Body of pancreas (tissue), 4 donors: ENCODE results near the gene SSC5D. TPM values are rescaled to one million over a fixed set of nuclear protein-coding genes. Genes with fewer than 3 reads are reported as not detected.

ENCODE experiments used
- ATAC-seq: fragments of 150-250 bp; one replicate; pipeline ENCODE4 v1.9.1; 2016
- DNase-seq, 4 donors: peaks; one replicate each; pipeline ENCODE4 v3.0.0-alpha.2; 2019
- H3K27ac ChIP-seq, 4 donors: fragments of 200-600 bp; sonication (generic); 1 replicate in 3 of 4; 2 replicates in 1 of 4; pipeline versions ENCODE4 v1.5.1 to v1.6.1; 2016 to 2019; ENCODE audit warnings: mild to moderate bottlenecking in 1 of 4, mixed read lengths in 1 of 4, moderate library complexity in 1 of 4
- H3K27me3 ChIP-seq, 2 donors: fragments of 200-600 bp; sonication (generic); one replicate each; pipeline ENCODE4 v1.6.0; 2016; ENCODE audit warnings: mild to moderate bottlenecking in 1 of 2
- H3K36me3 ChIP-seq, 2 donors: fragments of 200-600 bp; sonication (generic); replicated peaks in 1 of 2; 2 replicates each; pipeline ENCODE4 v1.5.1; 2016; ENCODE audit warnings: low read depth in 2 of 2; ENCODE audit not compliant: insufficient read depth in 1 of 2
- H3K4me1 ChIP-seq: fragments of 200-600 bp; sonication (generic); one replicate; pipeline ENCODE4 v1.6.0; 2016
- H3K4me3 ChIP-seq, 2 donors: fragments of 200-600 bp; sonication (generic); 1 replicate in 1 of 2; 2 replicates in 1 of 2; pipeline ENCODE4 v1.5.1; 2016 to 2019
- H3K9me3 ChIP-seq, 3 donors: fragments of 200-600 bp; sonication (generic); 1 replicate in 2 of 3; 2 replicates in 1 of 3; pipeline ENCODE4 v1.5.1; 2016
- POLR2A ChIP-seq, 3 donors: fragments of 450-650 bp; IDR thresholded peaks; one replicate each; pipeline ENCODE4 v1.6.1; 2016; ENCODE audit warnings: antibody characterized with exemption in 3 of 3, mild to moderate bottlenecking in 2 of 3
- WGBS, 2 donors: methylation state at CpG; one replicate each; pipeline ENCODE4 v1.1.5; 2017; 5-methylcytosine and 5-hydroxymethylcytosine counted together
- intact Hi-C: fragments of 100-400 bp; cut with DNase I; formaldehyde crosslinking; loops from one replicate; pipeline ENCODE4 v1.15.1; 2023
- total RNA-seq, 2 donors: library from RNA; depleted of rRNA; stranded (reverse); fragments of >200 nt; gene quantifications; one replicate each; pipeline ENCODE4 v1.1.0, GENCODE V29; 2016
- TF ChIP-seq, protein P1 (sequence below), 7 experiments: fragments of 450-650 bp in 4 of 7; fragments of 200-600 bp in 3 of 7; sonication (generic) in 3 of 7; IDR thresholded peaks; one replicate each; pipeline ENCODE4 v1.5.1; 2016 to 2019; ENCODE audit warnings: antibody characterized with exemption in 7 of 7

Gene SSC5D
- total RNA-seq, 2 donors from 2014 or later: 2.6 to 3.3 TPM

DNA sequence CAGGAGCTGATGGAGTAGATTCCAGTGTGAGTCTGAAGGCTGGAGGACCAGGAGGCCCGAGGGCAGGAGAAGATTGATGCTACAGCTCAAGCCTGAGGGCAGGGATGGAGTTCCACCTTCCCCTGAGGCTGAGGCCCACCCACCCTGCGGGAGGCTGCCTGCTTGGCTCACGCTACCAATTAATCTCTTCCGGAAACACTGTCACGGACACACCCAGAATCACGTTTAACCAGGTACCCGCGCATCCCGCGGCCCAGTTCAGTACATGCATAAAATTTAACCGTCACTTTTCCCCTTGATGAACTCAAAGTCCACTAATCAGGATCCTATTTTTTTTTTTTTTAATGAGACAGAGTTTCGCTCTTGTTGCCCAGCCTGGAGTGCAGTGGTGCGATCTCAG lies 17.0 kb upstream of the SSC5D start:
- 76 to 79% methylated on average over 13 of the region's 13 CpGs for WGBS, 2 donors
- intact Hi-C loops: no loop called here
- DNase-seq: no peak

DNA sequence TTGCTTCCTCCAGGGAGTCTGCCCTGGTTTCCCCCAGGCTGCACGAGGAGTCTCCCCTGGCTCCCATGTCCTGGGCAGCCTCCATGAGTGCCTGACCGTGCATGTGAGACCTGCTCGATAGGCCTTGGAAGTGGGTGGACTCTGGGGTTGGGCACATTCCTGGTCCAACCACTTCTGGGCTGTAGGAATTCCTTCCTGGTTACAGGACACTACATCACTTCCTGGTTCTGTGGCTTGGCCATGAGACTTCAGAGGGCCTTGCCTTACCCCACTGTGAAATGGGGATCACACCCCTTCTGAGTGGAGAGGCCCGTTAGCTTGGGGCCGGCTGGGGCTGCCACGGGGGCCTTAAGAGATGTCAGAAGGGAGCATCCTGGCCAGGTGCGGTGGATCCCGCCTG lies 15.8 kb upstream of the SSC5D start:
- no peaks in the 10 kb centered on the region for H3K9me3 ChIP-seq
- DNase-seq (no peak), ATAC-seq (no peak)
- H3K4me3 ChIP-seq: no peak overlapping the region
- TF ChIP-seq, protein P1, sequence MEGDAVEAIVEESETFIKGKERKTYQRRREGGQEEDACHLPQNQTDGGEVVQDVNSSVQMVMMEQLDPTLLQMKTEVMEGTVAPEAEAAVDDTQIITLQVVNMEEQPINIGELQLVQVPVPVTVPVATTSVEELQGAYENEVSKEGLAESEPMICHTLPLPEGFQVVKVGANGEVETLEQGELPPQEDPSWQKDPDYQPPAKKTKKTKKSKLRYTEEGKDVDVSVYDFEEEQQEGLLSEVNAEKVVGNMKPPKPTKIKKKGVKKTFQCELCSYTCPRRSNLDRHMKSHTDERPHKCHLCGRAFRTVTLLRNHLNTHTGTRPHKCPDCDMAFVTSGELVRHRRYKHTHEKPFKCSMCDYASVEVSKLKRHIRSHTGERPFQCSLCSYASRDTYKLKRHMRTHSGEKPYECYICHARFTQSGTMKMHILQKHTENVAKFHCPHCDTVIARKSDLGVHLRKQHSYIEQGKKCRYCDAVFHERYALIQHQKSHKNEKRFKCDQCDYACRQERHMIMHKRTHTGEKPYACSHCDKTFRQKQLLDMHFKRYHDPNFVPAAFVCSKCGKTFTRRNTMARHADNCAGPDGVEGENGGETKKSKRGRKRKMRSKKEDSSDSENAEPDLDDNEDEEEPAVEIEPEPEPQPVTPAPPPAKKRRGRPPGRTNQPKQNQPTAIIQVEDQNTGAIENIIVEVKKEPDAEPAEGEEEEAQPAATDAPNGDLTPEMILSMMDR (IDR thresholded peaks at IDR 0.05): no peak
- no peak for TF ChIP-seq POLR2A (IDR thresholded peaks at IDR 0.05)
- H3K36me3 ChIP-seq: no peaks in the 10 kb centered on the region
- peaks cover 20% of the 10 kb centered on the region for H3K4me1 ChIP-seq
- intact Hi-C loops: no loop called here
- no peak overlapping the region for H3K27ac ChIP-seq
- 74 to 80% methylated on average over 1 to 7 of the region's 8 CpGs for WGBS, 2 donors
- H3K27me3 ChIP-seq: no peaks in the 10 kb centered on the region

More for the DNA sequence above, 17.0 kb upstream of the SSC5D start:
- Histone ChIP-seq H3K36me3 (no peaks in the 10 kb centered on the region), H3K4me1 (peaks cover 17% of the 10 kb centered on the region), H3K9me3 (no peaks in the 10 kb centered on the region), H3K27me3 (no peaks in the 10 kb centered on the region), H3K27ac (no peak overlapping the region), H3K4me3 (no peak overlapping the region)
- TF ChIP-seq, protein P1 (IDR thresholded peaks at IDR 0.05): no peak
- no peak for TF ChIP-seq POLR2A (IDR thresholded peaks at IDR 0.05)
- ATAC-seq: no peak

DNA sequence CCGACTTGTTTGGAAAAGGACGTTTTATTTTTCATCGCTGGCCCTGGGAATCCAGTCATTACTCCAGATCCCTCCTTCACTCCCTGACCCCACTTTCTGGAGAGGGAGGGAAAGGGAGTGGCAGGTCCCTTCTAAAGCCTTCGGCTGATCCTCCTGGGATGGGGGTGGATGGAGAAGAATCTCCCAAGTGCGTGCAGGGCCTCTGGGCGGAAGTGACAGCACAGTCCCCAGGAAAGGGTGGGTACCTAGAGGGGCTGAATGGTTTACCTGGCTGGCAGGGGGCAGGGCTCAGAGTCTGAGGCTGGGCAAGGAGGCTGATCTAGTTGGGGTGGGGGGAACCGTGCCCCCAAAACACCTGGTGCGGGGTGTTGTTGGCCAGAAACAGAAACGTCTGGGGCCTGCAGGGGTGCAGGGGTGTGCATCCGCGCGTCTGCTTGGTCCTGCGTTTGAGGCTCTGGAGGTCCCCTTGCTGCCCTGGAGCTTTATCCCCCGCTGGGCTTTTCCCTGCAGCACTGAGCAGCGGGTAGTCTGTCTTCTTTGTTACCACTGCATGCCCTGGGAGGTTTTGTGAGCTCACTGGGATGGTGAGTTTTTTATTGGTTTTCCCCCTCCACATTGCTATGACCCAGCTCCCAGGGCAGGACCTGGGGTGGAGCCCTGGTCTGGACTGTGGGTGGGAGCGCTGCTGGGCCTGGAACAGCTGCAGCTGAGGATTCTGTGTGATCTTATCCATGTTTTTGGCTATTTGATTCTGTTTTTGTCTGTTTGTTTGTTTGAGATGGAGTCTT lies 14.8 kb upstream of the SSC5D start:
- ATAC-seq: no peak
- Histone ChIP-seq H3K9me3 (no peaks in the 10 kb centered on the region), H3K27me3 (no peaks in the 10 kb centered on the region), H3K4me3 (no peak overlapping the region), H3K4me1 (peaks cover 23% of the 10 kb centered on the region), H3K36me3 (no peaks in the 10 kb centered on the region), H3K27ac (no peak overlapping the region)
- DNase-seq: no peak
- WGBS, 2 donors: 71 to 73% methylated on average over 11 to 16 of the region's 16 CpGs
- TF ChIP-seq, protein P1 (IDR thresholded peaks at IDR 0.05): no peak
- no peak for TF ChIP-seq POLR2A (IDR thresholded peaks at IDR 0.05)
- intact Hi-C loops: no loop called here

DNA sequence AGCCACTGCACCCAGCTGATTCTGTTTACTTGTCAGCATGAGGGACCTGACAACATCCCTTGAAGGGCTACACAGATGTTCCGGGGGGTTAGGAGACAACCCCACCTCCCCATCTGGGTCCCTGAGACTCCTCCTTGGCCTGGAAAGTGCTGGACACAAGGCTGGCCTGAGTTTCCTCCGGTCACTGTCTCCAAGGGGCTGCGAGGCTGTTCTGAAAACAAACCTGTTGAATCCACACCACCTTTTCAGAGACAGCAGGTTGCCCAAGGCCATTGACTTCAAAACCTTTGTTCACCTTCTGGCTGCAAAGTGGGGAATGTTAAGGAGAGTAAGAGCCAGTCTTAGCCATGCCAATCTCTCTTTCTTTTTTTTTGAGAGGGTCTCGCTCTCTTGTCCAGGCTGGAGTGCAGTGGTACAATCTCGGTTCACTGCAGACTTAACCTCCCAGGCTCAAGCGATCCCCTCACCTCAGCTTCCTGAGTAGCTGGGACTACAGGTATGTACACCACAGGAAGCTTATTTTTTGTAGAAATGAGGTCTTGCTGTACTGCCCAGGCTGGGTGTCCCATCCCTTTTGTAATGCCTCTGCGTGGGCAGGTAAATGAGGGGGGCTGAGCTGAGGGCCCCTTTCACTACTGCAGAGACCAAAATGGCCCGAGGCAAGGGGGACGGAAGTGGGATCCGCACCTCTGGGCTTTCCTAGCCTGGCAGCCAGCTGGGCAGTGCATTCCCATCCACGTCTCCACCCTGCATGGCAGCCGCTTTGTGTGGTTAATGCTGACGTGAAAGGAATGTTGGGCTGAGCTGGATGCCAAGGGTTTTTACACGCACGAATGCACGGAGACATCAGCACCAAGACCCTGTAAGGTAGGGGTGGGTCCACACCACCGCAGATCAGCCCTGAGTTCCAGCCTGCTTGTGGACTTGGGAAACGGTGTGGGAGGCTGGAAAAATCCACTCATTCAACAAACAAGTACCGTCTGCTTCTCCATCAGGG lies 13.7 kb upstream of the SSC5D start:
- Histone ChIP-seq H3K27ac (no peak overlapping the region), H3K4me3 (no peak overlapping the region), H3K4me1 (peaks cover 34% of the 10 kb centered on the region), H3K9me3 (no peaks in the 10 kb centered on the region), H3K36me3 (no peaks in the 10 kb centered on the region), H3K27me3 (no peaks in the 10 kb centered on the region)
- intact Hi-C loops: no loop called here
- no peak for ATAC-seq
- no peak for DNase-seq
- no peak for TF ChIP-seq POLR2A (IDR thresholded peaks at IDR 0.05)
- TF ChIP-seq, protein P1 (IDR thresholded peaks at IDR 0.05): no peak
- WGBS, 2 donors: 83 to 86% methylated on average over 16 to 19 of the region's 19 CpGs
